IMR-90 (cell line): ENCODE measurements around the gene MYDGF. TPM values are rescaled to one million over a fixed set of nuclear protein-coding genes. Genes with fewer than 3 reads are reported as not detected.

Experiments
- ATAC-seq: fragments of 200-7000 bp; cut with Tn5 transposase; 2 replicates; pipeline ENCODE4 v1.9.1; 2020; ENCODE audit warnings: low read depth, mild to moderate bottlenecking, moderate library complexity
- BruUV-seq: library from RNA; stranded (reverse); fragments of 400-500 nt; replicated peaks from 2 replicates; lab custom pipeline; 2021; lab: Mats Ljungman, UMichigan
- CTCF ChIA-PET: fragments of 300-600 bp; formaldehyde crosslinking; extraction: SDS; loops from one replicate; lab custom pipeline; 2021; ENCODE audit warnings: antibody characterized with exemption; lab: Yijun Ruan, JAX
- POLR2A ChIA-PET: fragments of 300-600 bp; sonication (Branson Sonifier 250); formaldehyde crosslinking; loops from one replicate; lab custom pipeline; 2022; ENCODE audit warnings: antibody characterized with exemption; ENCODE audit not compliant: unreplicated experiment; lab: Charles Lee
- DNase-seq: peaks from one replicate; pipeline ENCODE4 v3.0.0; 2013
- H2AFZ ChIP-seq: replicated peaks from 2 replicates; pipeline ENCODE3; 2013; ENCODE audit warnings: low read length, mild to moderate bottlenecking; ENCODE audit not compliant: poor library complexity
- H2AK5ac ChIP-seq: 2 replicates; pipeline ENCODE4 v1.6.1; 2013; ENCODE audit warnings: low read depth, low read length, inconsistent platforms
- H2AK9ac ChIP-seq: replicated peaks from 2 replicates; pipeline ENCODE3; 2013; ENCODE audit warnings: mild to moderate bottlenecking, low read depth, low read length, moderate library complexity; ENCODE audit not compliant: poor library complexity
- H2BK120ac ChIP-seq: 2 replicates; pipeline ENCODE4 v1.6.1; 2013; ENCODE audit warnings: low read depth, low read length, inconsistent platforms
- H2BK15ac ChIP-seq: 3 replicates; pipeline ENCODE4 v1.6.1; 2013; ENCODE audit warnings: low read depth, low read length, inconsistent platforms
- H2BK20ac ChIP-seq: 2 replicates; pipeline ENCODE4 v1.6.1; 2013; ENCODE audit warnings: low read depth, mild to moderate bottlenecking, inconsistent platforms, low read length, moderate library complexity
- H2BK5ac ChIP-seq: 2 replicates; pipeline ENCODE4 v1.6.1; 2013; ENCODE audit warnings: mild to moderate bottlenecking, low read depth, low read length, inconsistent platforms; ENCODE audit not compliant: poor library complexity, severe bottlenecking
- H3K14ac ChIP-seq: replicated peaks from 2 replicates; pipeline ENCODE4 v1.6.1; 2013; ENCODE audit warnings: low read depth, low read length, inconsistent platforms
- H3K18ac ChIP-seq: 2 replicates; pipeline ENCODE4 v1.6.1; 2013; ENCODE audit warnings: low read depth, low read length, control low read depth
- H3K23ac ChIP-seq: 2 replicates; pipeline ENCODE4 v1.6.1; 2013; ENCODE audit warnings: low read depth, low read length, inconsistent platforms
- H3K27ac ChIP-seq: 2 replicates; pipeline ENCODE4 v1.5.1; 2013; ENCODE audit warnings: mild to moderate bottlenecking, control low read depth, low read length; ENCODE audit not compliant: insufficient read depth
- H3K27me3 ChIP-seq: 2 replicates; pipeline ENCODE4 v1.6.1; 2013; ENCODE audit warnings: low read length; ENCODE audit not compliant: control insufficient read depth, insufficient read depth
- H3K36me3 ChIP-seq: 2 replicates; pipeline ENCODE4 v1.6.1; 2013; ENCODE audit warnings: low read length, mixed read lengths; ENCODE audit not compliant: control insufficient read depth, insufficient read depth
- H3K4ac ChIP-seq: 2 replicates; pipeline ENCODE4 v1.6.1; 2013; ENCODE audit warnings: low read depth, low read length, inconsistent platforms
- H3K4me1 ChIP-seq: 2 replicates; pipeline ENCODE4 v1.6.1; 2013; ENCODE audit warnings: low read length, mixed read lengths; ENCODE audit not compliant: control insufficient read depth, insufficient read depth
- H3K4me2 ChIP-seq: 2 replicates; pipeline ENCODE4 v1.6.1; 2013; ENCODE audit warnings: low read depth, mild to moderate bottlenecking, control low read depth, low read length, moderate library complexity
- H3K4me3 ChIP-seq: 2 replicates; pipeline ENCODE4 v1.5.1; 2013; ENCODE audit warnings: low read depth, mild to moderate bottlenecking, control low read depth, low read length, moderate library complexity; ENCODE audit not compliant: insufficient read depth
- H3K56ac ChIP-seq: 2 replicates; pipeline ENCODE4 v1.6.1; 2013; ENCODE audit warnings: low read length, inconsistent platforms; ENCODE audit not compliant: insufficient read depth; ENCODE audit errors: extremely low read depth
- H3K79me1 ChIP-seq, 2 experiments: 2 replicates each; pipeline ENCODE4 v1.6.1; 2013; ENCODE audit warnings: low read length in 2 of 2, inconsistent platforms in 1 of 2, low read depth in 1 of 2
- H3K9ac ChIP-seq: 2 replicates; pipeline ENCODE4 v1.6.1; 2013; ENCODE audit warnings: low read depth, low read length, control low read depth
- H3K9me1 ChIP-seq: 2 replicates; pipeline ENCODE4 v1.6.1; 2013; ENCODE audit warnings: low read length, inconsistent platforms; ENCODE audit not compliant: insufficient read depth
- H3K9me3 ChIP-seq: 2 replicates; pipeline ENCODE4 v1.6.1; 2013; ENCODE audit warnings: low read length; ENCODE audit not compliant: control insufficient read depth, insufficient read depth
- H4K20me1 ChIP-seq: 2 replicates; pipeline ENCODE4 v1.6.1; 2013; ENCODE audit warnings: low read length, inconsistent platforms; ENCODE audit not compliant: insufficient read depth
- H4K5ac ChIP-seq: 2 replicates; pipeline ENCODE4 v1.6.1; 2013; ENCODE audit warnings: mild to moderate bottlenecking, low read depth, low read length, control low read depth
- H4K8ac ChIP-seq, 2 experiments: 2 replicates each; pipeline ENCODE4 v1.6.1; 2013; ENCODE audit warnings: low read depth in 2 of 2, low read length in 2 of 2, control low read depth in 1 of 2, inconsistent platforms in 1 of 2
- H4K91ac ChIP-seq: 2 replicates; pipeline ENCODE4 v1.6.1; 2013; ENCODE audit warnings: low read depth, low read length, inconsistent platforms; ENCODE audit not compliant: insufficient read depth
- BHLHE40 ChIP-seq: fragments of 150-350 bp; IDR thresholded peaks from 2 replicates; pipeline ENCODE4 v1.6.1; 2016; ENCODE audit warnings: mild to moderate bottlenecking, low read depth, low read length
- CEBPB ChIP-seq: IDR thresholded peaks from 2 replicates; pipeline ENCODE4 v1.6.1; 2012; ENCODE audit warnings: low read depth, low read length, improper control_type of control experiment
- MAZ ChIP-seq: IDR thresholded peaks from 2 replicates; pipeline ENCODE4 v1.6.1; 2012; ENCODE audit warnings: low read depth, mild to moderate bottlenecking, low read length, improper control_type of control experiment, moderate library complexity, borderline replicate concordance
- POLR2A ChIP-seq: IDR thresholded peaks from 2 replicates; pipeline ENCODE4 v1.6.1; 2012; ENCODE audit warnings: mild to moderate bottlenecking, low read depth, low read length
- RAD21 ChIP-seq: IDR thresholded peaks from 2 replicates; pipeline ENCODE4 v1.6.1; 2012; ENCODE audit warnings: low read length, improper control_type of control experiment
- RCOR1 ChIP-seq: IDR thresholded peaks from 2 replicates; pipeline ENCODE4 v1.6.1; 2012; ENCODE audit warnings: mild to moderate bottlenecking, low read length, improper control_type of control experiment; ENCODE audit not compliant: insufficient replicate concordance
- WGBS, 2 experiments: methylation state at CpG; one replicate each; pipeline versions ENCODE4 v1.1.5 to v1.1.7; 2013; ENCODE audit warnings: missing lambda C conversion rate in 2 of 2; ENCODE audit not compliant: insufficient read length in 1 of 2; ENCODE audit errors: extremely low coverage in 2 of 2; 5-methylcytosine and 5-hydroxymethylcytosine counted together
- dilution Hi-C: fragments of 300-500 bp; cut with HindIII; formaldehyde crosslinking; loops from one replicate; pipeline ENCODE4 v1.14.3; 2018; ENCODE audit warnings: low sequenced_read_pairs; ENCODE audit not compliant: unreplicated experiment
- in situ Hi-C: fragments of 300-500 bp; cut with MboI; formaldehyde crosslinking; loops from 3 replicates; pipeline ENCODE4 v1.14.3; 2019; ENCODE audit warnings: low sequenced_read_pairs, inconsistent platforms, mixed read lengths
- intact Hi-C: fragments of 100-400 bp; cut with micrococcal nuclease; formaldehyde crosslinking; loops from 2 replicates; pipeline ENCODE4 v1.10.0; 2022
- polyA plus RNA-seq, 3 experiments: library from polyadenylated mRNA; depleted of rRNA; stranded (reverse); fragments of >200 nt; gene quantifications; 2 replicates each; pipeline ENCODE4 v1.2.3, GENCODE V29; 2012; ENCODE audit warnings: low replicate concordance in 1 of 3
- total RNA-seq: library from RNA; depleted of rRNA; stranded (reverse); fragments of >200 nt; gene quantifications from 2 replicates; pipeline ENCODE4 v1.2.3, GENCODE V29; 2012
- TF ChIP-seq, protein P1 (sequence below): fragments of 150-350 bp; IDR thresholded peaks from 2 replicates; pipeline ENCODE4 v1.6.1; 2016; ENCODE audit warnings: low read depth, mild to moderate bottlenecking, low read length, moderate library complexity, borderline replicate concordance

Gene MYDGF
- total and polyA plus RNA-seq, 2 of the 4 experiments (the other 2 are of a cell fraction), result 203 to 310 TPM

GRCh38 chr19:4649392-4650047 lies 20.6 kb downstream of the MYDGF start:
- Histone ChIP-seq H3K4me1 (no peaks in the 10 kb centered on the region), H2BK5ac (no peak overlapping the region), H3K56ac (no peak overlapping the region), H4K20me1 (0 out of 2 replicates have a peak, but pooled peaks cover 4% of the 10 kb centered on the region), H3K4me2 (no peak overlapping the region), H2AFZ (peak overlapping the region; percentile 21), H3K9me3 (no peaks in the 10 kb centered on the region), H3K36me3 (peaks cover 6% of the 10 kb centered on the region; the same call in 1 of the 2 replicates), H3K9ac (no peak overlapping the region), H2BK120ac (no peak overlapping the region), H3K4ac (no peak overlapping the region), H3K9me1 (peaks cover 8% of the 10 kb centered on the region; the same call in 1 of the 2 replicates), H4K8ac (no peak overlapping the region), H2AK9ac (peak overlapping the region; percentile 76), H3K23ac (no peak overlapping the region), H3K4me3 (no peak overlapping the region), H4K5ac (no peak overlapping the region), H3K27ac (no peak overlapping the region), H3K27me3 (no peaks in the 10 kb centered on the region), H2AK5ac (no peak overlapping the region), H2BK15ac (no peak overlapping the region), H3K14ac (no peak overlapping the region), H4K91ac (no peak overlapping the region), H2BK20ac (no peak overlapping the region), H3K79me1 (peaks cover 8 to 37% of the 10 kb centered on the region in 2 experiments), H3K18ac (no peak overlapping the region)
- dilution Hi-C loops, result no loop called here
- DNase-seq (no peak), ATAC-seq (no peak)
- no TSS peak for BruUV-seq
- TF ChIP-seq MAZ, result no peak
- TF ChIP-seq POLR2A, result no peak
- TF ChIP-seq, protein P1, sequence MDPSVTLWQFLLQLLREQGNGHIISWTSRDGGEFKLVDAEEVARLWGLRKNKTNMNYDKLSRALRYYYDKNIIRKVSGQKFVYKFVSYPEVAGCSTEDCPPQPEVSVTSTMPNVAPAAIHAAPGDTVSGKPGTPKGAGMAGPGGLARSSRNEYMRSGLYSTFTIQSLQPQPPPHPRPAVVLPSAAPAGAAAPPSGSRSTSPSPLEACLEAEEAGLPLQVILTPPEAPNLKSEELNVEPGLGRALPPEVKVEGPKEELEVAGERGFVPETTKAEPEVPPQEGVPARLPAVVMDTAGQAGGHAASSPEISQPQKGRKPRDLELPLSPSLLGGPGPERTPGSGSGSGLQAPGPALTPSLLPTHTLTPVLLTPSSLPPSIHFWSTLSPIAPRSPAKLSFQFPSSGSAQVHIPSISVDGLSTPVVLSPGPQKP, result no peak
- TF ChIP-seq RCOR1, result no peak
- no peak for TF ChIP-seq RAD21
- TF ChIP-seq BHLHE40, result no peak
- TF ChIP-seq CEBPB, result no peak
- ChIA-PET POLR2A (no interaction called here), CTCF (no interaction called here)
- WGBS, 2 experiments, result 82% methylated on average over 2 of the region's 19 CpGs; no CpG with 5 or more reads in 1 of the 2 experiments
- intact Hi-C loops, result no loop called here
- in situ Hi-C loops, result no loop called here
